GM08714 (cell line): ENCODE data around the gene NR1H2.
A peak's percentile ranks its signal among the peaks of the same experiment; 100 is the strongest.

Experiments used
- H3K4me3 ChIP-seq: fragments of 200-500 bp; sonication (Bioruptor generic); 2 replicates; pipeline ENCODE4 v1.5.1; 2014; ENCODE audit warnings: mild to moderate bottlenecking, low read length, inconsistent platforms
- ZNF274 ChIP-seq: IDR thresholded peaks from 2 replicates; pipeline ENCODE4 v1.6.1; 2012; ENCODE audit warnings: mild to moderate bottlenecking, low read depth, low read length

The NR1H2 gene

DNA sequence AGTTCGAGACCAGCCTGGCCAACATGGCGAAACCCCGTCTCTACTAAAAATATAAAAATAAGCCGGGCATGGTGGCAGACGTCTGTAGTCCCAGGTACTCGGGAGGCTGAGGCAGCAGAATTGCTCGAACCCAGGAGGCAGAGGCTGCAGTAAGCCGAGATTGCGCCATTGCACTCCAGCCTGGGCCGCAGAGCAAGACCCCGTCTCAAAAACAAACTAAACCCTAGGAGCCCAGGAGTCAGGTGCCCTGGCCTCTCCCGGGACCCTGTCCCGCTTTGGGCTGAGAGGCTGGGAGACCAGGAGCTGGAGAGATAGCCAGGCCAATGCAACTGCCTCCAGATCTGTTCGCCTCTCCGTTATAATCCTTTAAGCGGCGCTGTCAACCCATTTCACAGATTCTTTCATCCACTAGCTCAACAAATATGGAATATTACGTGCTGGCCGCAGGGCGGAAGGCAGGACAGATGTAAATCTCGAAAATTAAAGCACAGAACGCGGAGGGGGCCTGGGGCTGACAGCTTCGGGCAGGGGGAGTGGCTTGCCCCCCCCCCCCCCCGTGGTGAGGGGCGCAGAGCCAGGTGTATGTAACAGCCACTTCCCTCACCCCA is 51.2 kb downstream of the NR1H2 start:
- H3K4me3 ChIP-seq, result no peak overlapping the region
- no peak for TF ChIP-seq ZNF274

DNA sequence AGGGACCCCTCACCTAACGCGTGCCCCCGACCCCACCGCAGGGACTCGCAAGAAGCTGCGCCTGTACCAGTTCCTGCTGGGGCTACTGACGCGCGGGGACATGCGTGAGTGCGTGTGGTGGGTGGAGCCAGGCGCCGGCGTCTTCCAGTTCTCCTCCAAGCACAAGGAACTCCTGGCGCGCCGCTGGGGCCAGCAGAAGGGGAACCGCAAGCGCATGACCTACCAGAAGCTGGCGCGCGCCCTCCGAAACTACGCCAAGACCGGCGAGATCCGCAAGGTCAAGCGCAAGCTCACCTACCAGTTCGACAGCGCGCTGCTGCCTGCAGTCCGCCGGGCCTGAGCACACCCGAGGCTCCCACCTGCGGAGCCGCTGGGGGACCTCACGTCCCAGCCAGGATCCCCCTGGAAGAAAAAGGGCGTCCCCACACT is 51.8 kb downstream of the NR1H2 start:
- TF ChIP-seq ZNF274, result no peak
- H3K4me3 ChIP-seq, result no peak overlapping the region

DNA sequence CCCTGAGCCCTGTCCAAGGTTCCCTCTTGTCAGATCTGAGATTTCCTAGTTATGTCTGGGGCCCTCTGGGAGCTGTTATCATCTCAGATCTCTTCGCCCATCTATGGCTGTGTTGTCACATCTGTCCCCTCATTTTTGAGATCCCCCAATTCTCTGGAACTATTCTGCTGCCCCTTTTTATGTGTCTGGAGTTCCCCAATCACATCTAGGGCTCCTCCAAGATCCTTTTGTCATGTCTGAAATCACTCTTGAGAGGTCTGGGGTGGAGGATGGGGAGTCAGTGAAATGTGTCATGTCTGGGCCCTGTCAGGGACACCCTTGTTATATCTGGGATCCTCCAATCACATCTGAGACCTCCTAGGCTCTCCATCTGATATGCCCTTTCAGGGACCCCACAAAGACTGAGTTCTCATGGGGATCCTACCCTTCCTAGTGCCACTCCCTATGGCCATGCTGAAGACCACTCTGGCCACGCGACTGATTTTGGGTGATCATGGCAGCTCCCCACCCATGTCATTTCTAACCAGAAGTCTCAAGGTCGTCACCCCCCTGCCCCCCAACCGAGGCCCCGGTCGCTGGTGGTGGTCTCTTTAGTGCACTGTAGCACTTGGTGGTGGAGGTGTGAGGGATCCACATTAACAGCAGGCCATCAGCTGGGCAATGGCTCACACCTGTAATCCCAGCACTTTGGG is 52.7 kb downstream of the NR1H2 start:
- no peak for TF ChIP-seq ZNF274
- H3K4me3 ChIP-seq, result no peak overlapping the region

DNA sequence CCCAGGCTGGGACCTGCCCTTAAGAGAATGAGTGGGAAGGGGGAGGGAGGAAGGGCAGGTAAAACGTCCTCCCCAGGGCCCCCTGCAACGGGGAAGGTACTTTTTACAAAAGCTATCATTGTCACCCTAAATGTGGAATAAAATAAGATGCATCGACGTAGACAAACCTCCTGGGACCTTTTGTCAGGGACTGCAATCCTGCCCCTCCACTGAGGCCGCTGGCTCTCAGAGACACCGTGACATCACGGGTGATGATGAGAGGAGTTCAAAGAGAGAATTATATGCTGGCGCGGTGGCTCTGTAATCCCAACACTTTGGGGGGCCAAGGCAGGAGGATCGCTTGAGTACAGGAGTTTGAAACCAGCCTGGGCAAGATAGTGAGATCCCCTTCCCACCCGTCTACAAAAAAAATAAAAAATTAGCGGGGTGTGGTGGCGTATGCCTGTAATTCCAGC is 54.7 kb downstream of the NR1H2 start:
- no peak for TF ChIP-seq ZNF274
- peak overlapping the region; percentile 56; the same call in 1 of the 2 replicates for H3K4me3 ChIP-seq

DNA sequence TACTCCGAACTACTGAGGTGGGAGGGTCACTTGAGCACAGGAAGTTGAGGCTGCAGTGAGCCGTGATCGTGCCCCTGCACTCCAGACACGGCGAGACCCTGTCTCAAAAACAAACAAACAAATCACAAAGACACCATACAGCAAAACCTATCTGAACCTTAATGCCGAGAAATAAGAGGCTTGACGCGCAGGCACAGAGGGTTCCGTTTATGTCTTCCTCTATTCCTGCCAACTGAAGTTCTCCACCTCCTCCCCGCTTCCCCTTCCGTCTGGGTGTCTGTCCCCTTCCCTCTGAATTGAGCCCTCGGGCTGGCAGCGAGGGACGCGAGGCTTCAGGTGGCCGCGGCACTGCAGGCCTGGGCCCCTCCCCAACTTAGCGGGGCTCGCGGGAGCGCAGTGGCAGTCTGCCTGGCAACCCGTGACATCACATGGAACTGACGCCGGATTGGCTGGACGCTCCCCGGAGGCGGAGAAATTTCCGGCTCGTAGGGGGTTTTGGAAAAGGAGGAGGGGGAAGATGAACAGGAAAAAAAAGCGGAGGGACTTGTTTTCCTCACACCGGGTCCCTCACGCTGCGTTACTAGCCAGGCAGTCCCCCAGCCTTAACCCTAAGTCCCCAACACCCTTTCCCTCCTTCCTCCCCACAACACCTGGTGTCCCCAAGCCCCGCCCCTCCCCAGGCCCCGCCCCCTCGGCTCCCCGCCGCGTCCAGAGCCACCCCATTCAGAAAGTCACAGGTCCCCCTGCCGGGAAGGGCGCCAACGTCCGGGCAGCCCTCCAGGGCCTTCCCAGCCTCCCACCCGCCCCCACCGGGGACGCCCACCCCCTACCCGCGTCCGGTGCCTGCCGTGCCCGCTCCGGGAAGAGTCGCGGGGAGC is 55.3 kb downstream of the NR1H2 start:
- TF ChIP-seq ZNF274, result no peak
- H3K4me3 ChIP-seq, result peak overlapping the region; percentile 56; the same call in 1 of the 2 replicates

DNA sequence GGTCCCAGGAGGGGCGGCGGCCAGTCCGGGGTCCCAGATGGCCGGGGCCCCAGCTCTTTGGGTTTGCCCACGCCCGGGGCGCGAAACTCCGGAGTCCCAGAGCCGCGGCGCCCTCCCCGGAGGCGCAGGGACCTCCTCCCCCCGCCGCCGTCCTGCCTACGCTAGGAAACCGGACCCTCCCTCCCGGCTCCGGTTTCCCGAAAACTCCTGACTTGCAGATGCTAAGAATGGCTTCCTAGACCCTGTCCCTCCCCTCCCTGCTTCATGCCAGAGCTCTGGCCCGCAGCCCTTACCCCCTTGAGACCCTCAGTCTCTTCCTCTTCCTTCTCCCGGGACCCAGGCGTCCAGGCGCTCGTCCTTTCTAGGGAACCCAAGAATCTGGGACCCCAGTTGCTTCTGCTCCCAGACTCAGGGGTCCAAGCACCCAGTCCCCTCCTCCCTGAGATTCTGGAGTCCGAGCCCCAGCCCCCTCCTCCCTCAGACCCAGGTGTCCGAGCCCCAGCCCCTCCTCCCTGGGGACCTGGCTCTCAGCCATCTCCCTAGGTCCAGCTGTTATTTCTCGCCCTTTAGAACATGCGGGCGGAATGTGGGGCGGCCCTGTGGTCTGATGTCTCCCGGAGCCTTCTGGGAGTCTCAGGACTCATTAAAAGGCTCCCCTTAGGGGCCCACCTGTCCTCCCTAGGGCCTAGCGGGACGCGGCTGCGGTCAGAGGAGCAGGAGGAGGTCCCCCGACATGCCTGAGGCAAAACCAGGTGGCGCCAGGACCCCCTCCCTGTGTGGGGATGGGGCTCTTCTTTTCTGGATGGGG is 56.2 kb downstream of the NR1H2 start, which contains the start of gene MYBPC2:
TSS of gene MYBPC2 (plus strand) at position 672 of the 808 bp plus-strand sequence. CDS start at position 734, 62 bp downstream.
- no peak for TF ChIP-seq ZNF274
- peak within 1 kb of the TSS; percentile 56; the same call in 1 of the 2 replicates for H3K4me3 ChIP-seq
